ENCODE results near the gene ZNF37A.

The ZNF37A gene

GRCh38 chr10:38103756-38104155 lies 9.6 kb downstream of the ZNF37A start:
- in situ Hi-C loops (cut with HindIII; ENCODE audit: low sequenced_read_pairs) = no loop called here
- H3K4me3 ChIP-seq (ENCODE audit: low read depth, low read length) = no peak overlapping the region
- no peak for DNase-seq (ENCODE audit: low read depth)
- TF ChIP-seq CTCF (IDR thresholded peaks at IDR 0.05; ENCODE audit: low read depth, low read length, missing control alignments) = no peak

- DNase-seq (ENCODE audit: low read depth) = no peak
- in situ Hi-C loops (cut with HindIII; ENCODE audit: low sequenced_read_pairs) = no loop called here
- no peak overlapping the region for H3K4me3 ChIP-seq (ENCODE audit: low read depth, low read length)
- TF ChIP-seq CTCF (IDR thresholded peaks at IDR 0.05; ENCODE audit: low read depth, low read length, missing control alignments) = no peak
Measured at GRCh38 chr10:38112159-38112558, 18.0 kb downstream of the ZNF37A start.

- no peak for DNase-seq (ENCODE audit: low read depth)
- no peak for TF ChIP-seq CTCF (IDR thresholded peaks at IDR 0.05; ENCODE audit: low read depth, low read length, missing control alignments)
- in situ Hi-C loops (cut with HindIII; ENCODE audit: low sequenced_read_pairs) = no loop called here
- H3K4me3 ChIP-seq (ENCODE audit: low read depth, low read length) = no peak overlapping the region
Measured at GRCh38 chr10:38118072-38118807, 24.1 kb downstream of the ZNF37A start.

- H3K4me3 ChIP-seq (ENCODE audit: low read depth, low read length) = no peak overlapping the region
- no peak for TF ChIP-seq CTCF (IDR thresholded peaks at IDR 0.05; ENCODE audit: low read depth, low read length, missing control alignments)
- in situ Hi-C loops (cut with HindIII; ENCODE audit: low sequenced_read_pairs) = no loop called here
- DNase-seq (ENCODE audit: low read depth) = no peak
Measured at GRCh38 chr10:38119038-38119437, 24.9 kb downstream of the ZNF37A start.

GRCh38 chr10:38127812-38128211 lies 33.7 kb downstream of the ZNF37A start:
- DNase-seq (ENCODE audit: low read depth) = no peak
- H3K4me3 ChIP-seq (ENCODE audit: low read depth, low read length) = no peak overlapping the region
- in situ Hi-C loops (cut with HindIII; ENCODE audit: low sequenced_read_pairs) = no loop called here
- no peak for TF ChIP-seq CTCF (IDR thresholded peaks at IDR 0.05; ENCODE audit: low read depth, low read length, missing control alignments)

- in situ Hi-C loops (cut with HindIII; ENCODE audit: low sequenced_read_pairs) = no loop called here
- no peak for DNase-seq (ENCODE audit: low read depth)
Measured at GRCh38 chr10:38143587-38143986, 49.5 kb downstream of the ZNF37A start.

More at GRCh38 chr10:38143587-38143986, 49.5 kb downstream of the ZNF37A start:
- TF ChIP-seq CTCF (IDR thresholded peaks at IDR 0.05; ENCODE audit: low read depth, low read length, missing control alignments) = no peak
- H3K4me3 ChIP-seq (ENCODE audit: low read depth, low read length) = no peak overlapping the region

Data from astrocyte of the cerebellum (primary cell).